ENCODE results near the gene TCEA2.

Gene TCEA2

DNA sequence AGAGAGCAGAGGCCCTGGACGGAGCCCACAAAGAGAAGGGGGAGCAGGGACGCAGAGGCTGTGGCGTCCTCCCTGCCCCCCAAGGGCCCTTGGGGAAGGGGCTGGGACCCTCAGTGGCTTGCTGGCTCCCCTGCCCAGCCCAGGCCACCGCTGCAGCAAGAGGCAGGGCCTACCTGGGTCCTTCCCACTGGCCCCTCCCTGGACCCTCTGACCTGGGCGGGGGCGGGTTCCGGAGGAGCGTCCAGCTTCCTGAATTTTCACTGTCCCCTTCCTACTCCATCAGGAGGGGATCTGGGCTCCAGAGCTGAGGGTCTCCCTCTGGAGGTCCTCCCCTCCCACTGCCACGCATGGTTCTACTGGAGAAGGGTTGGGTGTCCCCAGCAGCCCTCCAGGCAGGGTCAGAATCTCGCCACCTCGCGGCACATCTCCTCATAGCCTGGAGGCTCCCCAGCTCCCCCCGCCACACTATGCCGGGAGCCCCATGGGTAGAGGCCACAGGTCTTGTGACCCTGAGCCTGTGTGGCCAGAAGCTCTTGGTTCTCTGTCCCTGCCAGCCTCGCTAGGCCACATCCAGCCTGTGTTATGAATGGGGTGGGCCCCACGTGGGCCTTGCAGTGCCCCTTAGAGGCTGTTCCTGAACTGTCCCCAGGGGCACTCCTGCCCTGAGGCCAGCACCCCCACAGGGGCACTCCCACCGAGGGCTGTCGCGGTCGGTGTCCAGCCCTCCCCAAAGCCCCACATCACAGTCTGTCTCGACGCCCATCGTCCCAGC, 12.6 kb upstream of the TCEA2 start:
- no peak overlapping the region for H3K4me3 ChIP-seq (ENCODE audit: low read depth, low read length)
- TF ChIP-seq, protein P1, sequence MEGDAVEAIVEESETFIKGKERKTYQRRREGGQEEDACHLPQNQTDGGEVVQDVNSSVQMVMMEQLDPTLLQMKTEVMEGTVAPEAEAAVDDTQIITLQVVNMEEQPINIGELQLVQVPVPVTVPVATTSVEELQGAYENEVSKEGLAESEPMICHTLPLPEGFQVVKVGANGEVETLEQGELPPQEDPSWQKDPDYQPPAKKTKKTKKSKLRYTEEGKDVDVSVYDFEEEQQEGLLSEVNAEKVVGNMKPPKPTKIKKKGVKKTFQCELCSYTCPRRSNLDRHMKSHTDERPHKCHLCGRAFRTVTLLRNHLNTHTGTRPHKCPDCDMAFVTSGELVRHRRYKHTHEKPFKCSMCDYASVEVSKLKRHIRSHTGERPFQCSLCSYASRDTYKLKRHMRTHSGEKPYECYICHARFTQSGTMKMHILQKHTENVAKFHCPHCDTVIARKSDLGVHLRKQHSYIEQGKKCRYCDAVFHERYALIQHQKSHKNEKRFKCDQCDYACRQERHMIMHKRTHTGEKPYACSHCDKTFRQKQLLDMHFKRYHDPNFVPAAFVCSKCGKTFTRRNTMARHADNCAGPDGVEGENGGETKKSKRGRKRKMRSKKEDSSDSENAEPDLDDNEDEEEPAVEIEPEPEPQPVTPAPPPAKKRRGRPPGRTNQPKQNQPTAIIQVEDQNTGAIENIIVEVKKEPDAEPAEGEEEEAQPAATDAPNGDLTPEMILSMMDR (IDR thresholded peaks at IDR 0.05; ENCODE audit: borderline replicate concordance, insufficient read depth, low read depth, low read length): no peak

GRCh38 chr20:64051033-64051452, 12.0 kb upstream of the TCEA2 start:
- TF ChIP-seq, protein P1 (IDR thresholded peaks at IDR 0.05; ENCODE audit: borderline replicate concordance, insufficient read depth, low read depth, low read length): no peak
- no peak overlapping the region for H3K4me3 ChIP-seq (ENCODE audit: low read depth, low read length)

GRCh38 chr20:64051561-64052325, 11.3 kb upstream of the TCEA2 start:
- TF ChIP-seq, protein P1 (IDR thresholded peaks at IDR 0.05; ENCODE audit: borderline replicate concordance, insufficient read depth, low read depth, low read length): no peak
- no peak overlapping the region for H3K4me3 ChIP-seq (ENCODE audit: low read depth, low read length)

GRCh38 chr20:64052326-64052722, 10.7 kb upstream of the TCEA2 start:
- no peak overlapping the region for H3K4me3 ChIP-seq (ENCODE audit: low read depth, low read length)
- TF ChIP-seq, protein P1 (IDR thresholded peaks at IDR 0.05; ENCODE audit: borderline replicate concordance, insufficient read depth, low read depth, low read length): no peak

- no peak overlapping the region for H3K4me3 ChIP-seq (ENCODE audit: low read depth, low read length)
- TF ChIP-seq, protein P1 (IDR thresholded peaks at IDR 0.05; ENCODE audit: borderline replicate concordance, insufficient read depth, low read depth, low read length): no peak
Measured at GRCh38 chr20:64052987-64053840, 9.8 kb upstream of the TCEA2 start.

- no peak overlapping the region for H3K4me3 ChIP-seq (ENCODE audit: low read depth, low read length)
- TF ChIP-seq, protein P1 (IDR thresholded peaks at IDR 0.05; ENCODE audit: borderline replicate concordance, insufficient read depth, low read depth, low read length): peak; percentile 35; the same call in 1 of the 2 replicates
Measured at GRCh38 chr20:64053841-64054661, 8.9 kb upstream of the TCEA2 start.
